ENCODE results near the gene VAX1.

GRCh38 chr10:117166418-117167345 is 28.6 kb upstream of the VAX1 start:
- TF ChIP-seq, protein P1, sequence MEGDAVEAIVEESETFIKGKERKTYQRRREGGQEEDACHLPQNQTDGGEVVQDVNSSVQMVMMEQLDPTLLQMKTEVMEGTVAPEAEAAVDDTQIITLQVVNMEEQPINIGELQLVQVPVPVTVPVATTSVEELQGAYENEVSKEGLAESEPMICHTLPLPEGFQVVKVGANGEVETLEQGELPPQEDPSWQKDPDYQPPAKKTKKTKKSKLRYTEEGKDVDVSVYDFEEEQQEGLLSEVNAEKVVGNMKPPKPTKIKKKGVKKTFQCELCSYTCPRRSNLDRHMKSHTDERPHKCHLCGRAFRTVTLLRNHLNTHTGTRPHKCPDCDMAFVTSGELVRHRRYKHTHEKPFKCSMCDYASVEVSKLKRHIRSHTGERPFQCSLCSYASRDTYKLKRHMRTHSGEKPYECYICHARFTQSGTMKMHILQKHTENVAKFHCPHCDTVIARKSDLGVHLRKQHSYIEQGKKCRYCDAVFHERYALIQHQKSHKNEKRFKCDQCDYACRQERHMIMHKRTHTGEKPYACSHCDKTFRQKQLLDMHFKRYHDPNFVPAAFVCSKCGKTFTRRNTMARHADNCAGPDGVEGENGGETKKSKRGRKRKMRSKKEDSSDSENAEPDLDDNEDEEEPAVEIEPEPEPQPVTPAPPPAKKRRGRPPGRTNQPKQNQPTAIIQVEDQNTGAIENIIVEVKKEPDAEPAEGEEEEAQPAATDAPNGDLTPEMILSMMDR (IDR thresholded peaks at IDR 0.05; ENCODE audit: extremely low read depth in 1 of 2, insufficient read depth in 1 of 2, low read depth in 1 of 2, low read length in 2 of 2) = no peak
- TF ChIP-seq POLR2AphosphoS5 (IDR thresholded peaks at IDR 0.05; ENCODE audit: insufficient read depth, low read depth, low read length) = no peak
